OCI-LY7 (cell line): ENCODE data around the gene PRSS8. TPM values are rescaled to one million over a fixed set of nuclear protein-coding genes. Genes with fewer than 3 reads are reported as not detected.

Source experiments
- BruUV-seq: library from RNA; stranded (reverse); fragments of 400-500 nt; replicated peaks from 2 replicates; lab custom pipeline; 2021; lab: Mats Ljungman, UMichigan
- CTCF ChIA-PET: fragments of 300-600 bp; sonication (Branson Sonifier 250); formaldehyde crosslinking; loops from one replicate; lab custom pipeline; 2022; ENCODE audit warnings: antibody characterized with exemption; ENCODE audit not compliant: unreplicated experiment; lab: Charles Lee
- POLR2A ChIA-PET: fragments of 300-600 bp; sonication (Branson Sonifier 250); formaldehyde crosslinking; loops from one replicate; lab custom pipeline; 2022; ENCODE audit warnings: antibody characterized with exemption; lab: Charles Lee
- DNase-seq: peaks from one replicate; pipeline ENCODE4 v3.0.0-alpha.2; 2015; ENCODE audit warnings: low spot score
- H2AFZ ChIP-seq: fragments of 200-600 bp; sonication (generic), shearing (Covaris generic); 2 replicates; pipeline ENCODE4 v1.6.1; 2014; ENCODE audit warnings: mild to moderate bottlenecking, antibody characterized with exemption, low read length, moderate library complexity
- H3K27ac ChIP-seq: fragments of 200-600 bp; sonication (generic); 2 replicates; pipeline ENCODE4 v1.5.1; 2014; ENCODE audit warnings: mixed run types, low read depth, mild to moderate bottlenecking, moderate library complexity, low read length, inconsistent platforms; ENCODE audit not compliant: poor library complexity, severe bottlenecking
- H3K36me3 ChIP-seq: fragments of 200-600 bp; sonication (generic); 2 replicates; pipeline ENCODE4 v1.6.1; 2014; ENCODE audit warnings: mild to moderate bottlenecking, antibody characterized with exemption, low read length, moderate library complexity, mixed read lengths; ENCODE audit not compliant: insufficient read depth
- H3K4me1 ChIP-seq: fragments of 200-600 bp; sonication (generic); 2 replicates; pipeline ENCODE4 v1.5.1; 2014; ENCODE audit warnings: mild to moderate bottlenecking, low read length; ENCODE audit not compliant: insufficient read depth, poor library complexity, severe bottlenecking
- H3K4me2 ChIP-seq: fragments of 200-600 bp; sonication (generic); 2 replicates; pipeline ENCODE4 v1.6.1; 2014; ENCODE audit warnings: mild to moderate bottlenecking, low read length
- H3K4me3 ChIP-seq: fragments of 200-600 bp; sonication (generic); 2 replicates; pipeline ENCODE4 v1.5.1; 2014; ENCODE audit warnings: mild to moderate bottlenecking, low read depth, low read length; ENCODE audit not compliant: poor library complexity, severe bottlenecking
- H3K79me2 ChIP-seq: fragments of 200-600 bp; sonication (generic); 2 replicates; pipeline ENCODE4 v1.6.1; 2016; ENCODE audit warnings: low read depth, mild to moderate bottlenecking, low read length, moderate library complexity, mixed read lengths; ENCODE audit not compliant: insufficient read depth
- H3K9me2 ChIP-seq: fragments of 200-600 bp; sonication (generic); 2 replicates; pipeline ENCODE4 v1.6.1; 2016; ENCODE audit warnings: mild to moderate bottlenecking, low read length, mixed read lengths; ENCODE audit not compliant: insufficient read depth
- H3K9me3 ChIP-seq: fragments of 200-600 bp; sonication (generic); 2 replicates; pipeline ENCODE4 v1.6.1; 2014; ENCODE audit warnings: mild to moderate bottlenecking, mixed run types, low read length, mixed read lengths
- H4K20me1 ChIP-seq: fragments of 200-600 bp; sonication (generic); 2 replicates; pipeline ENCODE4 v1.6.1; 2014; ENCODE audit warnings: mild to moderate bottlenecking, antibody characterized with exemption, low read length, moderate library complexity, mixed read lengths; ENCODE audit not compliant: insufficient read depth
- CTCF ChIP-seq: fragments of 200-600 bp; sonication (generic); conservative IDR thresholded peaks from 2 replicates; pipeline ENCODE4 v1.5.1; 2014; ENCODE audit warnings: mild to moderate bottlenecking, antibody characterized with exemption, low read length, moderate library complexity, mixed read lengths
- EZH2phosphoT487 ChIP-seq: fragments of 200-600 bp; sonication (generic); IDR thresholded peaks from 2 replicates; pipeline ENCODE4 v1.6.1; 2018; ENCODE audit warnings: low read depth, borderline replicate concordance, mild to moderate bottlenecking, mixed run types, antibody characterized with exemption, low read length, moderate library complexity, mixed read lengths
- intact Hi-C: fragments of 100-400 bp; cut with micrococcal nuclease; formaldehyde crosslinking; loops from one replicate; pipeline ENCODE4 v1.10.0; 2022; ENCODE audit not compliant: unreplicated experiment
- total RNA-seq, 2 experiments: library from RNA; depleted of rRNA in 1 of 2; stranded (reverse); fragments of >200 nt in 1 of 2; shearing (Covaris generic) in 1 of 2; gene quantifications; 2 replicates each; pipeline ENCODE4 v1.2.3, GENCODE V29; 2014 to 2022

Gene PRSS8
- total RNA-seq, 2 experiments from 2014 or later, result not detected

GRCh38 chr16:31127182-31127581 is 8.3 kb downstream of the PRSS8 start:
- Histone ChIP-seq H3K9me2 (no peaks in the 10 kb centered on the region), H4K20me1 (no peaks in the 10 kb centered on the region), H3K4me1 (no peaks in the 10 kb centered on the region), H3K9me3 (no peaks in the 10 kb centered on the region), H2AFZ (no peak overlapping the region), H3K4me3 (no peak overlapping the region), H3K36me3 (peaks cover 62% of the 10 kb centered on the region), H3K27ac (no peak overlapping the region), H3K79me2 (no peaks in the 10 kb centered on the region), H3K4me2 (no peak overlapping the region)
- no TSS peak for BruUV-seq
- no peak for TF ChIP-seq EZH2phosphoT487
- TF ChIP-seq CTCF, result no peak
- ChIA-PET POLR2A (no interaction called here), CTCF (interaction anchor here (0.8 kb wide), 1 partner anchor 15 kb away, joined by 3 read pairs; no protein-coding TSS in a partner anchor)
- intact Hi-C loops, result no loop called here
- no peak for DNase-seq

- no TSS peak for BruUV-seq
- CTCF ChIA-PET, result interaction anchor here (0.6 kb wide), 1 partner anchor 179 kb away, joined by 3 read pairs; no protein-coding TSS in a partner anchor
These were observed 9.7 kb downstream of the PRSS8 start for GRCh38 chr16:31125844-31126243.

More at GRCh38 chr16:31125844-31126243, 9.7 kb downstream of the PRSS8 start:
- DNase-seq, result no peak
- H3K36me3 ChIP-seq, result peaks cover 63% of the 10 kb centered on the region
- no peaks in the 10 kb centered on the region for H3K4me1 ChIP-seq
- H3K4me2 ChIP-seq, result no peak overlapping the region
- H3K4me3 ChIP-seq, result no peak overlapping the region
- no peaks in the 10 kb centered on the region for H4K20me1 ChIP-seq
- intact Hi-C loops, result no loop called here
- H3K27ac ChIP-seq, result no peak overlapping the region
- H2AFZ ChIP-seq, result no peak overlapping the region
- no peaks in the 10 kb centered on the region for H3K9me2 ChIP-seq
- no peak for TF ChIP-seq EZH2phosphoT487
- no peak for TF ChIP-seq CTCF
- no peaks in the 10 kb centered on the region for H3K79me2 ChIP-seq
- POLR2A ChIA-PET, result no interaction called here
- H3K9me3 ChIP-seq, result no peaks in the 10 kb centered on the region
